ENCODE data around the gene PLCB3.

- TF ChIP-seq CTCF (IDR thresholded peaks at IDR 0.05; ENCODE audit: low read length): peak; percentile 40
- TF ChIP-seq EZH2 (IDR thresholded peaks at IDR 0.05; ENCODE audit: borderline replicate concordance, low read length): no peak
Observed at GRCh38 chr11:64216879-64217278, 34.5 kb upstream of the PLCB3 start.

All from OCI-LY1 (cell line).